OCI-LY3 (cell line): ENCODE measurements around the gene GADD45G.

Source experiments
- EZH2phosphoT487 ChIP-seq: fragments of 200-600 bp; shearing (Covaris generic); IDR thresholded peaks from 2 replicates; pipeline ENCODE4 v1.6.1; 2018; ENCODE audit warnings: antibody characterized with exemption, mixed run types, low read depth
- TF ChIP-seq, protein P1 (sequence below): fragments of 200-600, 300-600 bp; sonication (generic); IDR thresholded peaks from 2 replicates; pipeline ENCODE4 v1.5.1; 2014; ENCODE audit warnings: antibody characterized with exemption, low read length, low read depth

- TF ChIP-seq EZH2phosphoT487: no peak
- TF ChIP-seq, protein P1, sequence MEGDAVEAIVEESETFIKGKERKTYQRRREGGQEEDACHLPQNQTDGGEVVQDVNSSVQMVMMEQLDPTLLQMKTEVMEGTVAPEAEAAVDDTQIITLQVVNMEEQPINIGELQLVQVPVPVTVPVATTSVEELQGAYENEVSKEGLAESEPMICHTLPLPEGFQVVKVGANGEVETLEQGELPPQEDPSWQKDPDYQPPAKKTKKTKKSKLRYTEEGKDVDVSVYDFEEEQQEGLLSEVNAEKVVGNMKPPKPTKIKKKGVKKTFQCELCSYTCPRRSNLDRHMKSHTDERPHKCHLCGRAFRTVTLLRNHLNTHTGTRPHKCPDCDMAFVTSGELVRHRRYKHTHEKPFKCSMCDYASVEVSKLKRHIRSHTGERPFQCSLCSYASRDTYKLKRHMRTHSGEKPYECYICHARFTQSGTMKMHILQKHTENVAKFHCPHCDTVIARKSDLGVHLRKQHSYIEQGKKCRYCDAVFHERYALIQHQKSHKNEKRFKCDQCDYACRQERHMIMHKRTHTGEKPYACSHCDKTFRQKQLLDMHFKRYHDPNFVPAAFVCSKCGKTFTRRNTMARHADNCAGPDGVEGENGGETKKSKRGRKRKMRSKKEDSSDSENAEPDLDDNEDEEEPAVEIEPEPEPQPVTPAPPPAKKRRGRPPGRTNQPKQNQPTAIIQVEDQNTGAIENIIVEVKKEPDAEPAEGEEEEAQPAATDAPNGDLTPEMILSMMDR: no peak
Measured at GRCh38 chr9:89646189-89646939, 41.6 kb downstream of the GADD45G start.
